ENCODE measurements around the gene GAS7. TPM values are rescaled to one million over a fixed set of nuclear protein-coding genes. Genes with fewer than 3 reads are reported as not detected.
A peak's percentile ranks its signal among the peaks of the same experiment; 100 is the strongest.

GAS7 gene
- total and polyA plus RNA-seq, 12 donors = 3.6 to 54.9 (median 28.0) TPM

DNA sequence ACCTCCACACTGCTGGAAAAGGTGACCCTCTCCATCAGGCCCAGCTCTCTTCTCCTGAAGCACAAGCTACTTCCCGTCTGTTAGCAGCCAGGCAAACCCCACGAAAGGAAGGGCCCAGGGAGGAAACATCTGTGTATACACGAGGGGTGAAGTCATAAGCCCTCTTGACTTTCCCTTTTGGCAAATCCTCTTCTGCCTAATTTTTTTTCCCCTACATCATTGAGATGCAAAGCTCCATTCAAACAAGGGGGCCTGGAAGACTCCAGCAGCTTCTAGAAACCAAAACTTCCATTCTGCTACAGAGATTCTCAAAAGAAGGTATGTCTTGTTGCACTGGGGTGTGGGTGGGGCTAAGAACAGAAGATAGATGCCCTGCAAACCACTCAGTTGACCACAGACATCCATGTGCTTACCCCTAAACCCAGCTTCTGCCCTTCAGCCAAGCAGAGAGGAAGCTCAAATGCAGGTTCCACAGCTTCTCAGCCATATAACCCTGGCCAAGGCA lies 147.8 kb downstream of the GAS7 start:
- Histone ChIP-seq H3K27ac (peak overlapping the region in 2 of 5 donors; percentile 64 to 67), H3K4me1 (replicated peaks in 1 of 2) (peaks cover 0 to 7% of the 10 kb centered on the region in 2 donors)
- WGBS, 4 donors = 35 to 63% (median 51%) methylated on average over 3 of the region's 3 CpGs

GRCh38 chr17:10048629-10049350 lies 149.6 kb downstream of the GAS7 start:
- Histone ChIP-seq H3K4me1 (replicated peaks in 1 of 2) (peaks cover 0 to 7% of the 10 kb centered on the region in 2 donors), H3K27me3 (no peaks in the 10 kb centered on the region), H3K27ac (peak overlapping the region in 2 of 5 donors; percentile 24 to 52), H3K36me3 (replicated peaks in 1 of 2) (no peaks in the 10 kb centered on the region), H3K4me3 (no peak overlapping the region), H3K9me3 (replicated peaks in 1 of 3) (no peaks in the 10 kb centered on the region)
- DNase-seq = no peak
- intact Hi-C loops (cut with DNase I) = no loop called here
- 81 to 85% (median 84%) methylated on average over 7 of the region's 7 CpGs for WGBS, 4 donors
- TF ChIP-seq POLR2A (IDR thresholded peaks at IDR 0.05) (no peak), CTCF (IDR thresholded peaks at IDR 0.05) (no peak)

More for the DNA sequence above, 147.8 kb downstream of the GAS7 start:
- H3K9me3 ChIP-seq (replicated peaks in 1 of 3) = no peaks in the 10 kb centered on the region
- no peak for TF ChIP-seq CTCF (IDR thresholded peaks at IDR 0.05)
- no peak for TF ChIP-seq POLR2A (IDR thresholded peaks at IDR 0.05)
- intact Hi-C loops (cut with DNase I) = no loop called here
- no peaks in the 10 kb centered on the region for H3K27me3 ChIP-seq
- H3K4me3 ChIP-seq = no peak overlapping the region
- no peaks in the 10 kb centered on the region for H3K36me3 ChIP-seq (replicated peaks in 1 of 2)
- peak in 3 of 7 donors; percentile 31 to 45 (median 43) for DNase-seq

DNA sequence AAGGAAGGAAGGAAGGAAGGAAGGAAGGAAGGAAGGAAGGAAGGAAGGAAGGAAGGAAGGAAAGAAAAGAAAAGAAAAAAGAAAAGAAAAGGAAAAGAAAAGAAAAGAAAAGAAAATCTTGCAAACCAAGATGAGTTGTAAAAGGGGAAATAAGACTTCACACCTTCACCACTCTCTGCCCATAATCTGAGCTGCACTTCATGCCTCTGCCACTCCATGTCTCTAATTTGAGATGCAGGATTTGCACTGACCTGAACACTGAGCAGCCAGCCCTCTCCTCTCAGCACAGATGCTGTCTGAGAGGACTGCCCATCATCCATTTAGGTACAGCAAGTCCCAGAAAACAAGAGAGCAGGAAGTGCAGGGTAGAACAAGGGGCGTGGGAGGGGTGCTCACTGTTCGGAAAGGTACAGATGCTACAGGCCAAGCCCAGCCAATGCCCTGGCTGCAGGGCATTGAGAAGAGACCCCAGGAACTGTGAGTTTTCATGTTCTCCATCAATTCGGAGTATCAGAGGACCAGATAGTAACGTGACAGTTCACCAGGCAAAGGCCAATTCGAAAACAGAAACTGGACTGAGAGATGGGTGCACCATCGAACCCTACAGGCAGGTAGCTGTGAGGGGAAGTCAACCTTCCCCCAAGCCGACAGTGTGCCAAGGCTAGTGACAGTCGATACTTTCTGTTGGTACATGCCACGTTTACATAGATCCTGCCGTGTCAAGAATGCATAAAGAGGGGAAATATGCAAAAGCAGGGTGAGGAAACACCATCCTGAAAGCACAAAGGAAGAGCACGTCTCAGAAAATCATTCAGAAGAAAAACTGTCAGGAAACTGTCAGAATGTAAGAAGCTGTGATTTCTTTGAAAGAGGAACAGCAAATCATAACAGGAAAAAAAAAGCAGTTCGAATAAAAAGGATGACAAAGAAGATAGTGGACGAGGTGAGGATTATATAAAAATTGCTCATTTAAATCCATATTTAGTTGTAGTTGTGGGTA lies 151.3 kb downstream of the GAS7 start:
- no peak for DNase-seq
- Histone ChIP-seq H3K4me1 (replicated peaks in 1 of 2) (peaks cover 0 to 7% of the 10 kb centered on the region in 2 donors), H3K27me3 (no peaks in the 10 kb centered on the region), H3K27ac (peak overlapping the region in 1 of 5 donors; percentile 25), H3K36me3 (replicated peaks in 1 of 2) (no peaks in the 10 kb centered on the region), H3K9me3 (replicated peaks in 1 of 3) (no peaks in the 10 kb centered on the region), H3K4me3 (no peak overlapping the region)
- intact Hi-C loops (cut with DNase I) = no loop called here
- TF ChIP-seq POLR2A (IDR thresholded peaks at IDR 0.05) (no peak), CTCF (IDR thresholded peaks at IDR 0.05) (no peak)
- 49 to 62% (median 55%) methylated on average over 13 of the region's 13 CpGs for WGBS, 4 donors
